ENCODE results near the gene ACKR3.

ACKR3 gene

DNA sequence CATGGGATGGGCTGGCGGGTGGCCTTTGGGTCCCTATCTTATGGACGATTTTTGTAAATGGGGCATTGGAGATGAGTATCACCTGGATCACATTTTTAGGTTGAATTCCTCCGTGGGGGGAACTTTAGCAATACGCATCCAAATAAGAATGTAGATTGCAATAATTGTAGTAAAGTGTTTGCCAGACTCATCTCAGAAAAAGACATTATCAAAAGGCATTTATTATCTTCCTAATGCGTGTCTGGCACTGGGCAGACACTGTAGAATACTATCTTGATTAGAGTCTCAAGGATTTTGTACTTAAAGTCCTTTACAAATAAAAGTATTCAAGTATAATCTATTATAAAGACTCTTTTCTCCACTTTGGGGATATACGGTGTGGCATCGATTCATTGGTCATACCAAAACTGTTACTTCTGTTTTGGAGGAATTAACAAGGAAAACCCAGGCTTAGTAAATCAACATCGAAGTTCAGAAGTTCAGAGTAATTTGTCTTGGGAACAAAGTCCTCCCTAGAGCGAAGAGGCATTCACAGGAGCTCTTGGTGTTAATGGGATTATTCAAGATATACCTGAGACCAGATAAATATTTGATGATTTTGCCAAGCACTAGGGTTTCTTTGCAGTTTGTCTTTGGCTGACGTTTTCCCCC lies 578 bp upstream of the ACKR3 start:
- DNase-seq (ENCODE audit: low read depth in 2 of 3, low spot score in 1 of 3): no peak

- DNase-seq (ENCODE audit: low read depth in 2 of 3, low spot score in 1 of 3): no peak
Observed at GRCh38 chr2:236570081-236570868, 650 bp downstream of the ACKR3 start.

GRCh38 chr2:236571145-236571544 lies 1.5 kb downstream of the ACKR3 start:
- no peak for DNase-seq (ENCODE audit: low read depth in 2 of 3, low spot score in 1 of 3)

GRCh38 chr2:236572482-236572881 lies 2.9 kb downstream of the ACKR3 start:
- no peak for DNase-seq (ENCODE audit: low read depth in 2 of 3, low spot score in 1 of 3)

- DNase-seq (ENCODE audit: low read depth in 2 of 3, low spot score in 1 of 3): no peak
Observed at GRCh38 chr2:236573066-236573929, 3.7 kb downstream of the ACKR3 start.

DNA sequence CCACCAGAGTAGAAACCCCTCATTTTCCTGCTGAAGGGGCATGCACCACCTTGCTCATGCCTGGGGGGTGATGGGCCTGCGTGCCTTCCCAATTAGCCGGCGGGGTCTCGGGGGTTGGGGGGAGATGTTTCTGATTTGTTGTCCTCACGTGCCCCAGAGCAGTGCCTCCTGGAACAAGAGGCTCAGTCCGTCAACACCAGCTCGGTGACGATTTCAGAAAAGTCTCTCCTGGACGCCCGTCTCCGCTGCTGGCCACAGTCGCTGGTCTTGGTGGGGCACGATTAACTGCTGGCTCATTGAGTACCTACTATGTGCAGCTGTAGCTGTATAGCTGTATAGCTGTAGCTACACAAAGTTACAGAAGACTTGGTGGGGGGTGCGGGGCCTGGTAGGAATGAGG lies 4.4 kb downstream of the ACKR3 start:
- no peak for DNase-seq (ENCODE audit: low read depth in 2 of 3, low spot score in 1 of 3)

DNA sequence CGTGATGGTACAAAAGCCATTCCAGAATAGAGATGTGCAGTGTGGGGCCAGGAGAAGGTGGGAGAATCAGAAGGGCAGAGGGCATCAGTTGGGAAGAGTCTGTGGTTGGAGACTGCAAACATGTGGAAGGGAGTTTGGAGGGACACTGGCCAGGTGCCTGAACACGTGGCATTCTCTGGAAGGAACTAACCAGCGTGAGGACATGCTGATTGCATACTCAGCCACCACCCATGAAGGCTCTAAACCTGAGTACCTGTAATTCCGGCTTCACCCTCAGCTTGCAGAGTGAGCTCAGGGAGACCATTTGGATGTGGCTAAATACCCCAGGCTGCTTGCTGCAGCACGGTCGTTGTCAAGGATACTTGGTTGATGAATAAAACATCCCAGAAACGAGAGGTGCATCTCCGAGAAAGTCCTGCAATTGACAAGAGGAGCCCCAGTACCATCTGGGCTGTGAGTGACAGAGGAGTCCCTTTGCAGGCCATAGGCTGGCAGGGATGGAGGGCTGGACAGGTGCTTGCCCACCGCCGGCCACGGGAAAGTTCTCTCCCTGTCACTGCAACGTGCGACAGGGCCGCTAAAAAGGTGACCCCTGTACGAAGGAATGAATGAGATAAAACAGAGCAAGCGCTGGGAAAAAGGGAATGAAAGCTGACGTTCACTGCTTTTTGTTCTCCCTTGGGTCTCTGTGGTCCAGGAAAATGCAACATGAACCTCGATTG lies 5.0 kb downstream of the ACKR3 start:
- no peak for DNase-seq (ENCODE audit: low read depth in 2 of 3, low spot score in 1 of 3)

DNA sequence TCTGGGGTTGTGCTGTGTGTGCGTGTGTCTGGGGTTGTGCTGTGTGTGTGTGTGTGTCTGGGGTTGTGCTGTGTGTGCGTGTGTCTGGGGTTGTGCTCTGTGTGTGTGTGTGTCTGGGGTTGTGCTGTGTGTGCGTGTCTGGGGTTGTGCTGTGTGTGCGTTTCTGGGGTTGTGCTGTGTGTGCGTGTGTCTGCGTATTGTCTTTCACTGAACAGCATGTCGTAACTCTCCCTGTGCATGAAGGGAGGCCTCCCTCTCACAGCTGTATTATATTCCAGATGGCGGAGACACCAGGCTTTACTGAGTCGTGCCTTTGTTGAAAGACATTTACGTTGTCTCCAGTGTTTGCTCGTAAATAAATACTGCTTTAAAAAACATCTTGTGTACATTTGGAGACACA lies 5.9 kb downstream of the ACKR3 start:
- DNase-seq (ENCODE audit: low read depth in 2 of 3, low spot score in 1 of 3): no peak

GRCh38 chr2:236576087-236576486 lies 6.5 kb downstream of the ACKR3 start:
- no peak for DNase-seq (ENCODE audit: low read depth in 2 of 3, low spot score in 1 of 3)

- no peak for DNase-seq (ENCODE audit: low read depth in 2 of 3, low spot score in 1 of 3)
Observed at GRCh38 chr2:236576953-236577352, 7.3 kb downstream of the ACKR3 start.

DNA sequence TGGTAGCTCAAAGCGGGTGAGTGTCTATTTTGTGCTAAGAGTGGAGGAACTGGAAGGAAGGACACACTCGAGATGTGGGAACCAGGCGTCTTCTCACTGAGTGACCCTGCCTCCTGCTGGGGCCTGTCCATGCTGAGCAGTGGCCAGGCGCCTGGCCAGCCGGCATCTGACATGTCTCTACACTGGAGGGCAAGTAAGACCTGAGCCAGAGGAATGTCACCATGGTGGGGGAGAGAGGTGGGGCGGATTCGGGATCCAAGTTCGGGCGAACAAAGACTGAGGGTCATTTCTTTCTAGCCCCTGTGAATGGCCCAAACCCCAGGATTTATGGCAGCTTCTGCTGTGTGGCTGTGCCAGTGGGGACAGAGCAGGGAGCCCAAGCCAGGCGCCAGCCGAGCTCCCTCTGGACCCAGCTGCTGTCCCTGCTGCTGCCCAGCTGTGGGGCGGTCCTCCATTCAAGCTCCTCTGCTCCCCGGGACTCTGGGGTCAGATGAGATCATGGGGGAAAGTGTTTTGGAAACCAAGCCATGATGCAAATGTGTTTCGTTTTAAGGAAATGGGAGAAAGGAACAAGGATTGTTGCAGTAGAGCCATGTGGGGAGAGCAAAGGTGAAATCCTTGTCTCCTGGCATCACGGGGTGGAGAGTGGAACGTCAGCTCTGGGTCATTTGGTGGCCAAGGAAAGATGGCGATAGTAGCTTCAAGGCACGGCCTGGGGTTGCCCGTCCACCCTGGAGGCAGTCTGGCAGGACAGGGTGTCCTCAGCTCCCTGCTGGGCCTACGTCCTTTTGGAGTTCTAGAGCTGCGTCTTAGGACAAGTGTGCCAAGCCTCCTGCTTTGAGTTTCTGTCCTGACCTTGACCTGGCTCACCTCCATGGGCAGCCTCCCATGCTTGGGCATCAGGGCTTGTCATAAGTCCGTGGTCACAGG lies 8.1 kb downstream of the ACKR3 start:
- no peak for DNase-seq (ENCODE audit: low read depth in 2 of 3, low spot score in 1 of 3)

DNA sequence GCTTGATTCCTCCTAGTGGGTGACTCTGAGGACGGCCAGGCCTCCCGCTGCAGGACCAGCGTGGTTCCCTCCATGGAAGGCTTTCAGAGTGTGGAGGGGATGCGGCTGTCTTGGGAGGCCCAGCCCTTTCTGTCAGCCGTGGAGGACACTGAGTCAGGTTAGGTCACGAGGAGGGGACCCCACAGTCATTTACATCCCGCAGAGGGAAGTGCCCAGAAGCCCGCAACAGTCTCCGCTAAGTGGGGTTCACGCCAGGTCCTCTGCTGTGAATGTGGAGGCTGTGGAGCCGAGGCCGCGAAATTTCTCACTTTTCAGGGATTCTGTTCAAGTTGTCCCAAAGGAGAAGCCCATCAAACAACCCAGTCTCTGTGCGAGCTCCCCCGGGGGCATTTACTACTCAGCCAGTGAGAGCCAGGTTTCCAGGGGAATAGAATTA lies 8.8 kb downstream of the ACKR3 start:
- DNase-seq (ENCODE audit: low read depth in 2 of 3, low spot score in 1 of 3): no peak

DNA sequence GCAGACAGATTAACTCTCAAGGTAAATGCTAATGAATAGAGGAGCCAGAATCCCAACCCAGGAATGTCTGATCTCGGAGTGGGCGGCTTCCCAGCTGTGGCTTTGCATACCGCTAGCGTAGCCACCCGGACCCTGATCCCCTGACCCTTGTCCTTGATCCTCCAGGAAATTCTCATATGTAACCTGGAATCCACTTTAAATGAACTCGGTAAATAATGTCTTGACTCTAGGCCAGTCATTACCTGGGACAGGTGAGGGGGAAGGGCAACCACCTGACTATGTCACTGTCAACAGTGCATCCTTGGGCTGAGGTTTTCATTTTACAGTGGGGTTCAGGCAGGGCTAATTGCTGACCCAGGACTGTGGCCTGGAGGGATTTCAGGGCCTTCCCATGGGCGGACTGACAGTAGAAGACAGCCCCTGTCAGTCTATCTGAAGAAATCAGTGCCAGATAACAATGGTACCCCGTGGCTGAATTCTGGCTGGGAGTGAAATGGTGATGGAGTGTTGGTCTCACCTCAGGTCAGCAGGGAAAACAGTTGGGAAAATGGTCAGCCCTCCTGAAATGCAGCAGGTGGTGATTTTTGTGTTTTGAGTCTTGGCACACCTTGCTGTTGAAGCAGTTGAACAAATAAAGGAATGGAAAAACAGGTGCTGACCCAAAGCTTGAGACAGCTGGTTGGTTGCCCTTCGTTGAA lies 9.6 kb downstream of the ACKR3 start:
- DNase-seq (ENCODE audit: low read depth in 2 of 3, low spot score in 1 of 3): no peak

DNA sequence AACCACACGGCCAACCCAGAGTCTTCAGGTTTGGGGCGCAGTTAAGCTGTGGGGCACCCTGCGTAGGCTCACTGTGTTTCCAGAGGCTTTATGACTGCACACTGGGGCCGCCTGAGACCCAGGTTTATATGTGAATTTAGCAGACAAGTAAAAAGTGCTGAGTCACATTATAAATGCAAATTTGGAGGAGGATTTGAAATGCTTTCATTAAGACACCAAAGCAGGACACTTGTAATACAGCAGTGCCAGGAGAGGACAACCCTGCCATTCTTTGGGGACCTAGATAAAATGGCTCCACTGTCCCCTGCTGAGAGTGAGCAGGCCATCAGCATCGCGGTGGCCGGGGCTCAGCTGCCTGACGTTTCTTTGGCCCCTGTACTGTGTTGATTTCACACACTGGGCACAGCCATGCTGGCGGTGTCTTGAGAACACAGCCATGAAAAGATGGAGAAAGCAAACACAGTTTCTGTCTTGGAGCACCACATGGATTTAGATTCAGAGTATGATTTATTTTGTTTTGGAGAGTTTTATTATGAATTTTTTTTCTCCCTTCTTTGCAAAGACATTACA lies 10.2 kb downstream of the ACKR3 start:
- DNase-seq (ENCODE audit: low read depth in 2 of 3, low spot score in 1 of 3): no peak

DNA sequence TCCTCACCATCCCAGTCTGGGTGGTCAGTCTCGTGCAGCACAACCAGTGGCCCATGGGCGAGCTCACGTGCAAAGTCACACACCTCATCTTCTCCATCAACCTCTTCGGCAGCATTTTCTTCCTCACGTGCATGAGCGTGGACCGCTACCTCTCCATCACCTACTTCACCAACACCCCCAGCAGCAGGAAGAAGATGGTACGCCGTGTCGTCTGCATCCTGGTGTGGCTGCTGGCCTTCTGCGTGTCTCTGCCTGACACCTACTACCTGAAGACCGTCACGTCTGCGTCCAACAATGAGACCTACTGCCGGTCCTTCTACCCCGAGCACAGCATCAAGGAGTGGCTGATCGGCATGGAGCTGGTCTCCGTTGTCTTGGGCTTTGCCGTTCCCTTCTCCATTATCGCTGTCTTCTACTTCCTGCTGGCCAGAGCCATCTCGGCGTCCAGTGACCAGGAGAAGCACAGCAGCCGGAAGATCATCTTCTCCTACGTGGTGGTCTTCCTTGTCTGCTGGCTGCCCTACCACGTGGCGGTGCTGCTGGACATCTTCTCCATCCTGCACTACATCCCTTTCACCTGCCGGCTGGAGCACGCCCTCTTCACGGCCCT lies 11.2 kb downstream of the ACKR3 start:
- DNase-seq (ENCODE audit: low read depth in 2 of 3, low spot score in 1 of 3): no peak

- DNase-seq (ENCODE audit: low read depth in 2 of 3, low spot score in 1 of 3): no peak
Observed at GRCh38 chr2:236581546-236581945, 11.9 kb downstream of the ACKR3 start.

GRCh38 chr2:236582968-236583367 lies 13.3 kb downstream of the ACKR3 start:
- no peak for DNase-seq (ENCODE audit: low read depth in 2 of 3, low spot score in 1 of 3)

DNA sequence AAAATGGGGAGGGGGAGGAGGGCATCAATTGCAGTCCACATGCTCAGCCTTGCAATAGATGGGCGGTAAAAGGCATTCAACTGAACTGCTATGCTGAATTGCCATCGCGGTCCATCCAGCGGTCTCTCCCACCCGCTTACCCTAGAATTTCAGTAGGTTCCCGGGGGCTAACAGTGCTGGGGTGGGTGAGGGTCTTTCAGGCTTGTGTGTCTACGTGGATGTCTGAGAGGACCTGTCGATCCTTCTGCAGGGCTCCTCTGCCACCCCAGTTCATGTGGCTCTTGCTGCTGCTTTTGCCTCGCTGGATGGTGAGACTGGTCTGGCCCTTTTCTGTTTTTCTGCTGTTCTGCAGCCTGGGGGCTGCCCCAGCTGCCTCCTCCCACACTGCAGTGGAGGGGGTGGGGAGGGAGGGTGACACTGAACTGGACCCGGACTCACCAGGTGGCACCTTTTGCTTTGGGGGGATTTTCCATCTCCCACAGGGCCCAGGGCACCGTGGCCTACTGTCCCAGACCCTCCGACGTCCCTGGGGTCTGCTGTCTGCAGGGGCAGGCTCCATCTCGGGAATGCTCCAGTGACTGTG lies 14.1 kb downstream of the ACKR3 start:
- no peak for DNase-seq (ENCODE audit: low read depth in 2 of 3, low spot score in 1 of 3)
